DOHH2 (cell line): ENCODE data around the gene SPAG16.

ENCODE experiments used
- EZH2phosphoT487 ChIP-seq: fragments of 200-600 bp; sonication (generic); IDR thresholded peaks from 2 replicates; pipeline ENCODE4 v1.6.1; 2017; ENCODE audit warnings: borderline replicate concordance, mild to moderate bottlenecking, antibody characterized with exemption, low read length, moderate library complexity, mixed read lengths
- TF ChIP-seq, protein P1 (sequence below): fragments of 200-600 bp; sonication (generic); IDR thresholded peaks from one replicate; pipeline ENCODE4 v1.5.1; 2014; ENCODE audit warnings: antibody characterized with exemption, mild to moderate bottlenecking, low read depth, low read length; ENCODE audit not compliant: poor library complexity, severe bottlenecking

DNA sequence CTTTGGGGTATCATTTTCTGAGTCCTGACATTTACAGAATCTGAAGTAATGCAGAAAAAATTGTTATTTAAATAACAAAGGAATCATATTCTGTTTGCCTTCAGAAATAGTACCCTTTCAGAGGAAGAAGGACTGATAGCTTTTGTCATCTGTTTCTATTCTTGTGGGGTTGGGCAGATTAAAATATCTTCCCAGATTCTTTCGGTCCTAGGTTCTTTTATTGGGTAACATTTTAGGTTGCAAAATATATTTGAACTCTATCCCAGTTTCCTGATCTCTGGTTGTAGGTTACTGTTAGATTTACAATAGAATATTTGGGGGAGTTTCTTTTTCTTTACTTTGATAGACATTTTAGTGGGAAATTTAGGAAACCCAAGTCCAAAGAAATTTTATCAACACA is 550.5 kb downstream of the SPAG16 start:
- TF ChIP-seq, protein P1, sequence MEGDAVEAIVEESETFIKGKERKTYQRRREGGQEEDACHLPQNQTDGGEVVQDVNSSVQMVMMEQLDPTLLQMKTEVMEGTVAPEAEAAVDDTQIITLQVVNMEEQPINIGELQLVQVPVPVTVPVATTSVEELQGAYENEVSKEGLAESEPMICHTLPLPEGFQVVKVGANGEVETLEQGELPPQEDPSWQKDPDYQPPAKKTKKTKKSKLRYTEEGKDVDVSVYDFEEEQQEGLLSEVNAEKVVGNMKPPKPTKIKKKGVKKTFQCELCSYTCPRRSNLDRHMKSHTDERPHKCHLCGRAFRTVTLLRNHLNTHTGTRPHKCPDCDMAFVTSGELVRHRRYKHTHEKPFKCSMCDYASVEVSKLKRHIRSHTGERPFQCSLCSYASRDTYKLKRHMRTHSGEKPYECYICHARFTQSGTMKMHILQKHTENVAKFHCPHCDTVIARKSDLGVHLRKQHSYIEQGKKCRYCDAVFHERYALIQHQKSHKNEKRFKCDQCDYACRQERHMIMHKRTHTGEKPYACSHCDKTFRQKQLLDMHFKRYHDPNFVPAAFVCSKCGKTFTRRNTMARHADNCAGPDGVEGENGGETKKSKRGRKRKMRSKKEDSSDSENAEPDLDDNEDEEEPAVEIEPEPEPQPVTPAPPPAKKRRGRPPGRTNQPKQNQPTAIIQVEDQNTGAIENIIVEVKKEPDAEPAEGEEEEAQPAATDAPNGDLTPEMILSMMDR: no peak
- no peak for TF ChIP-seq EZH2phosphoT487
